Suprapubic skin (tissue), 4 donors: Measurements from ENCODE around the gene C18orf63. TPM values are rescaled to one million over a fixed set of nuclear protein-coding genes. Genes with fewer than 3 reads are reported as not detected.

Source experiments
- DNase-seq, 2 donors: peaks; one replicate each; pipeline ENCODE4 v3.0.0-alpha.2; 2019; ENCODE audit warnings: low spot score in 2 of 2
- H3K27ac ChIP-seq: fragments of 200-600 bp; sonication (generic); one replicate; pipeline ENCODE4 v1.5.1; 2019
- H3K27me3 ChIP-seq: fragments of 200-600 bp; sonication (generic); one replicate; pipeline ENCODE4 v1.5.1; 2019
- H3K36me3 ChIP-seq: fragments of 200-600 bp; sonication (generic); one replicate; pipeline ENCODE4 v1.5.1; 2019
- H3K4me1 ChIP-seq: fragments of 200-600 bp; sonication (generic); one replicate; pipeline ENCODE4 v1.5.1; 2019
- H3K4me3 ChIP-seq: fragments of 200-600 bp; sonication (generic); one replicate; pipeline ENCODE4 v1.5.1; 2019; ENCODE audit warnings: mild to moderate bottlenecking
- H3K9me3 ChIP-seq: fragments of 200-600 bp; sonication (generic); one replicate; pipeline ENCODE4 v1.5.1; 2019
- EP300 ChIP-seq: sonication (generic); formaldehyde crosslinking; IDR thresholded peaks from one replicate; pipeline ENCODE4 v1.6.1; 2017; ENCODE audit warnings: antibody characterized with exemption
- POLR2A ChIP-seq, 2 donors: fragments of 450-650 bp; IDR thresholded peaks; one replicate each; pipeline ENCODE4 v1.6.1; 2017; ENCODE audit warnings: antibody characterized with exemption in 2 of 2, mild to moderate bottlenecking in 2 of 2, moderate library complexity in 2 of 2
- POLR2AphosphoS5 ChIP-seq, 3 donors: sonication (generic); formaldehyde crosslinking; IDR thresholded peaks; one replicate each; pipeline ENCODE4 v1.6.1; 2017; ENCODE audit warnings: antibody characterized with exemption in 3 of 3
- WGBS: methylation state at CpG from one replicate; pipeline ENCODE4 v1.1.5; 2018; 5-methylcytosine and 5-hydroxymethylcytosine counted together
- total RNA-seq, 4 donors: library from RNA; depleted of rRNA; stranded (reverse); fragments of >200 nt; gene quantifications; one replicate each; pipeline ENCODE4 v1.1.0, GENCODE V29; 2016
- TF ChIP-seq, protein P1 (sequence below), 2 donors: fragments of 200-600 bp in 1 of 2; fragments of 450-650 bp in 1 of 2; sonication (generic) in 1 of 2; IDR thresholded peaks; one replicate each; pipeline ENCODE4 v1.5.1; 2016 to 2019; ENCODE audit warnings: antibody characterized with exemption in 2 of 2, mild to moderate bottlenecking in 1 of 2, moderate library complexity in 1 of 2

C18orf63 gene
- total RNA-seq, 4 donors from 2014 or later, result not detected

DNA sequence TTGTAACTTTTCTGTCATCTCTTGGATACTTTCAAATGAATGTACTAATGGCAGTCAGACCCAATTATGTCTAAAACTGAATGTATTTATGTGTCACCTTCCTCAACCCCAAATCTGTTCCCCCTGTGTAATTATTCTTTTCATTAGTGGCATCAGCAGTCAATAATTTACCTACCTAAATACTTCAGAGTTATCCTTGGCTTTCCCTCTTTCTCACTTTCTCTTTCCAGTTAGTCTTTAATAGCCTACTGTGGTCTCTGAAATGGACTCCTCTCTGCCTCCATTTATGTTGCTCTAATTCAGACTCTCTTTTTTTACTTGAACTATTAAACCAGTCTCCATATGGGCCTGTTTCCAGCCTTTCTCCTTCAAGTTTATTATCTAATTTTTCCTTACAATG, 21.0 kb downstream of the C18orf63 start:
- Histone ChIP-seq H3K9me3 (no peaks in the 10 kb centered on the region), H3K27me3 (no peaks in the 10 kb centered on the region), H3K36me3 (no peaks in the 10 kb centered on the region), H3K4me1 (no peaks in the 10 kb centered on the region), H3K4me3 (no peak overlapping the region), H3K27ac (no peak overlapping the region)
- no peak for DNase-seq
- TF ChIP-seq EP300 (no peak), POLR2AphosphoS5 (IDR thresholded peaks at IDR 0.05) (no peak), POLR2A (IDR thresholded peaks at IDR 0.05) (no peak)
- TF ChIP-seq, protein P1, sequence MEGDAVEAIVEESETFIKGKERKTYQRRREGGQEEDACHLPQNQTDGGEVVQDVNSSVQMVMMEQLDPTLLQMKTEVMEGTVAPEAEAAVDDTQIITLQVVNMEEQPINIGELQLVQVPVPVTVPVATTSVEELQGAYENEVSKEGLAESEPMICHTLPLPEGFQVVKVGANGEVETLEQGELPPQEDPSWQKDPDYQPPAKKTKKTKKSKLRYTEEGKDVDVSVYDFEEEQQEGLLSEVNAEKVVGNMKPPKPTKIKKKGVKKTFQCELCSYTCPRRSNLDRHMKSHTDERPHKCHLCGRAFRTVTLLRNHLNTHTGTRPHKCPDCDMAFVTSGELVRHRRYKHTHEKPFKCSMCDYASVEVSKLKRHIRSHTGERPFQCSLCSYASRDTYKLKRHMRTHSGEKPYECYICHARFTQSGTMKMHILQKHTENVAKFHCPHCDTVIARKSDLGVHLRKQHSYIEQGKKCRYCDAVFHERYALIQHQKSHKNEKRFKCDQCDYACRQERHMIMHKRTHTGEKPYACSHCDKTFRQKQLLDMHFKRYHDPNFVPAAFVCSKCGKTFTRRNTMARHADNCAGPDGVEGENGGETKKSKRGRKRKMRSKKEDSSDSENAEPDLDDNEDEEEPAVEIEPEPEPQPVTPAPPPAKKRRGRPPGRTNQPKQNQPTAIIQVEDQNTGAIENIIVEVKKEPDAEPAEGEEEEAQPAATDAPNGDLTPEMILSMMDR (IDR thresholded peaks at IDR 0.05), result no peak

DNA sequence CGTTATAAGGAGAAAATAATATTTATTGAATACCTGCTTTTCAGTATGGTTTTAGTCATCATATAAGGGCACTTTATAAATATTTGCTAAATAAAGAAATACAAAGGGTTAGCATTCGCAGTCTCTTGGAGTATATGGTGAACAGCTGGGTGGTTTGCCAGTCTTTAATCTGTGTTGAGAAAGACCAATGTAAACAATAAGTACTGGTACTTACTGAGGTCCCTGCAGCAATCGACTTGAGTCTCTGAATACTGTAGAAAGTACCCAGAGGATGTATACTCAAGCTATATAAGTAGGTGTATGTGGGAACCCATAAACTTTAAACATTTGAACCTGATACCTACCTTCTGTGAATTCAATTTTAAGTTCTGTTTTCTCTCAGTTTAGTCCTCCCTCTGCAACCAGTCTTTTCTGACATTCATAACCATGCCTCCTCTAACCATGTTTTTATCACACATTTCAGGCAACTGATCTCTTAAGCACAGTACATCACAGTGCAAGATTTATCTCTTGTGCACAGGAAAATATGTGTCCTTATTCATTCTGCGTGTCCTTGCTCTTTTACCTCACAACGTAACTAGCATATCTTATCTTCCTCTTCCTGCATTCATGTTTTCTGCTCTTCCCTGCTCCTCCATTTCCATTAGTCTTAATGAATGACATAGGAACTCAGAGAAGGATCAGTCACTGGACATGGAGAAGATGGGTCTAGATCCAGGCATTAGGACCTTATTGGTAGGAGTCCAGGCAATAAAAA, 21.7 kb downstream of the C18orf63 start:
- H3K4me3 ChIP-seq, result no peak overlapping the region
- H3K4me1 ChIP-seq, result no peaks in the 10 kb centered on the region
- TF ChIP-seq POLR2AphosphoS5 (IDR thresholded peaks at IDR 0.05) (no peak), EP300 (no peak), POLR2A (IDR thresholded peaks at IDR 0.05) (no peak)
- TF ChIP-seq, protein P1 (IDR thresholded peaks at IDR 0.05), result no peak
- no peak for DNase-seq
- H3K27me3 ChIP-seq, result no peaks in the 10 kb centered on the region
- H3K36me3 ChIP-seq, result no peaks in the 10 kb centered on the region
- no peaks in the 10 kb centered on the region for H3K9me3 ChIP-seq
- WGBS, result 85% methylated on average over 5 of the region's 5 CpGs
- no peak overlapping the region for H3K27ac ChIP-seq

DNA sequence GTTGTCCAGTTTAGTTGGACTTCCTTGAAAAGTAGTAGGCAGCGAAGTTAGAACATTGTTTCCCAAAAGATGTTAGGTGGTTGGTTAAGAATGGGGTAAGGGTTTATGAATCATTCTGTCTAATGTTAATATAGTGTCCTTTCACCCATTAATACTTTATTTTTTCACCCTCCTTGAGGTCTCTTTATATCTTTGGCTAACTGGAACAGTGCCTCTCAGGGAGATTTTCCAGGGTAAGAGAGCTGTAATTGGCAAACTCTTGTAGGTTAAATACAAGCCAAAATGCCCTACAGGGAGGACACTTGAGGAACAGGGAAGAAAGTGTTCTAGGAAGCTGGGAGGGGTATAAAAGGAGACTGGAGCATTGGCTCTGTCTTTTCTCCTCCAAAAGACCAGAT, 22.3 kb downstream of the C18orf63 start:
- DNase-seq, result no peak
- WGBS, result 88% methylated on average over 1 of the region's 1 CpG
- Histone ChIP-seq H3K4me3 (no peak overlapping the region), H3K9me3 (no peaks in the 10 kb centered on the region), H3K36me3 (no peaks in the 10 kb centered on the region), H3K27me3 (no peaks in the 10 kb centered on the region), H3K4me1 (no peaks in the 10 kb centered on the region), H3K27ac (no peak overlapping the region)
- TF ChIP-seq POLR2A (IDR thresholded peaks at IDR 0.05) (no peak), EP300 (no peak)
- TF ChIP-seq, protein P1 (IDR thresholded peaks at IDR 0.05), result no peak

DNA sequence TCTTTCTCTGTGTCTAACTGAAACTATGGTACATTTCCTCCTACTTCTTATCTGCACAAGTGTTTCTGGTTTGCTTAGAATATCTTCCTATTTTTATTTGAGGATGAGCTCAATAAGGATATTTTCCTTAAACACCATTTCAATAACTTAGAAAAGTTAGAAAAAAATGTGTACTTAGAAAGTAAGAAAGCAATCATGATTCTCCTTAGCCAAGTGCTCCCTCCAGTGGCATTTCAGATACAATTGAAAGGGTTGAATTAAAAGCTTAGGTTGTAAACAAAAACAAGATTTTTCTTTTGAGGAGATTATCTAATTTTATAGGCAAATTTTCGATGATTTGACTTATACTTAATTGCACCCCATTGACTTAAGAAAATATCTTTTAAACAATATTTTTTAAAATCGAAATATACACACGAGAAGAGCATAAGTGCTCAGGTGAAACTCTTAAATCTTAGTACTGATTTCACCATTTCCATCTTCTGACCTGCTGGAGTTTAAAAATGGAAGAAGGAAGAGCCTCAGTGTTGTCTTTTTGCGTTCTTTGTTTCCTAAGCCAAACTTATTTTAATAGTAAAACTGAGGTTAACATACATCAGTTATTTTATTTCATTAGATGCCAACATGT, 26.9 kb downstream of the C18orf63 start:
- Histone ChIP-seq H3K9me3 (no peaks in the 10 kb centered on the region), H3K27ac (no peak overlapping the region), H3K4me1 (no peaks in the 10 kb centered on the region), H3K36me3 (no peaks in the 10 kb centered on the region), H3K27me3 (no peaks in the 10 kb centered on the region), H3K4me3 (no peak overlapping the region)
- TF ChIP-seq POLR2AphosphoS5 (IDR thresholded peaks at IDR 0.05) (no peak), POLR2A (IDR thresholded peaks at IDR 0.05) (no peak), EP300 (no peak)
- TF ChIP-seq, protein P1 (IDR thresholded peaks at IDR 0.05), result peak; percentile 39 to 50
- 20% methylated on average over 4 of the region's 4 CpGs for WGBS
- DNase-seq, result no peak

DNA sequence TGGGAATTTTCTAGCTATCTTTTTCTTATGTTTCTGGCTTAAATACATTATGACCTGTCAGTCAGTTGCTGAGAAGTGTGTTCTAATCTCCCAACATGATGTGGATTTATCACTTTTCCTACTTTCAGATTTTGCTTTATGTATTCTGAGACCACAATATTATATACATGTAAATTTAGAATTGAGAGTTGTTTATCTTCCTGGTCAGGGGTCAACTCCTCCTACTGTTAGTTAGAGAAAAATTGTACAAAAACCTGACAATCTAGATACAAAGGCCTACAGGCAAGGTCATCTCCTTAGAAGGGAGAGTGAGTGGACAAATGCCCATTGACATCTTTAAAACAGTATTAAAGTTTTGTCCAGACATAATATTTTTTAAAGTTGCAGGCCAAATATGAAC, 30.6 kb downstream of the C18orf63 start:
- DNase-seq, result no peak
- Histone ChIP-seq H3K4me1 (no peaks in the 10 kb centered on the region), H3K4me3 (no peak overlapping the region), H3K36me3 (no peaks in the 10 kb centered on the region), H3K9me3 (no peaks in the 10 kb centered on the region), H3K27ac (no peak overlapping the region), H3K27me3 (no peaks in the 10 kb centered on the region)
- TF ChIP-seq, protein P1 (IDR thresholded peaks at IDR 0.05), result no peak
- TF ChIP-seq EP300 (no peak), POLR2AphosphoS5 (IDR thresholded peaks at IDR 0.05) (no peak), POLR2A (IDR thresholded peaks at IDR 0.05) (no peak)
